Prostate gland (tissue), 2 donors: ENCODE measurements around the gene AUTS2. TPM values are rescaled to one million over a fixed set of nuclear protein-coding genes. Genes with fewer than 3 reads are reported as not detected.

Experiments
- DNase-seq: peaks from one replicate; pipeline ENCODE4 v3.0.0-alpha.2; 2019; ENCODE audit warnings: low spot score
- H3K27ac ChIP-seq, 2 donors: fragments of 200-600 bp; sonication (generic); 2 replicates each; pipeline ENCODE4 v1.5.1; 2017 to 2019
- H3K27me3 ChIP-seq: fragments of 200-600 bp; sonication (generic); replicated peaks from 2 replicates; pipeline ENCODE4 v1.5.1; 2019; ENCODE audit not compliant: insufficient read depth
- H3K36me3 ChIP-seq, 2 donors: fragments of 200-600 bp; sonication (generic); 1 replicate in 1 of 2; 2 replicates in 1 of 2; pipeline versions ENCODE4 v1.5.1 to v1.8.1; 2017 to 2019
- H3K4me1 ChIP-seq: fragments of 200-600 bp; sonication (generic); replicated peaks from 2 replicates; pipeline ENCODE4 v1.5.1; 2019
- H3K4me3 ChIP-seq, 2 donors: fragments of 200-600 bp; sonication (generic); 2 replicates each; pipeline ENCODE4 v1.5.1; 2017 to 2019
- H3K9me3 ChIP-seq: fragments of 200-600 bp; sonication (generic); 2 replicates; pipeline ENCODE4 v1.5.1; 2017
- POLR2A ChIP-seq: fragments of 450-650 bp; IDR thresholded peaks from one replicate; pipeline ENCODE4 v1.6.1; 2016; ENCODE audit warnings: antibody characterized with exemption, mild to moderate bottlenecking
- POLR2AphosphoS5 ChIP-seq: sonication (generic); formaldehyde crosslinking; IDR thresholded peaks from one replicate; pipeline ENCODE4 v1.6.1; 2017; ENCODE audit warnings: antibody characterized with exemption
- WGBS: methylation state at CpG from one replicate; pipeline ENCODE4 v1.1.5; 2018; 5-methylcytosine and 5-hydroxymethylcytosine counted together
- intact Hi-C: fragments of 100-400 bp; cut with DNase I; formaldehyde crosslinking; loops from one replicate; pipeline ENCODE4 v1.14.2; 2022
- total RNA-seq, 2 donors: library from RNA; depleted of rRNA; stranded (reverse); fragments of >200 nt; gene quantifications; one replicate each; pipeline ENCODE4 v1.1.0, GENCODE V29; 2016
- TF ChIP-seq, protein P1 (sequence below), 4 experiments: fragments of 200-600 bp in 2 of 4; fragments of 450-650 bp in 2 of 4; sonication (generic) in 2 of 4; IDR thresholded peaks; 1 replicate in 3 of 4; 2 replicates in 1 of 4; pipeline ENCODE4 v1.5.1; 2016 to 2019; ENCODE audit warnings: antibody characterized with exemption in 4 of 4, mild to moderate bottlenecking in 2 of 4, moderate library complexity in 2 of 4

Gene AUTS2
- total RNA-seq, 2 donors from 2014 or later = 25.0 to 55.2 TPM

DNA sequence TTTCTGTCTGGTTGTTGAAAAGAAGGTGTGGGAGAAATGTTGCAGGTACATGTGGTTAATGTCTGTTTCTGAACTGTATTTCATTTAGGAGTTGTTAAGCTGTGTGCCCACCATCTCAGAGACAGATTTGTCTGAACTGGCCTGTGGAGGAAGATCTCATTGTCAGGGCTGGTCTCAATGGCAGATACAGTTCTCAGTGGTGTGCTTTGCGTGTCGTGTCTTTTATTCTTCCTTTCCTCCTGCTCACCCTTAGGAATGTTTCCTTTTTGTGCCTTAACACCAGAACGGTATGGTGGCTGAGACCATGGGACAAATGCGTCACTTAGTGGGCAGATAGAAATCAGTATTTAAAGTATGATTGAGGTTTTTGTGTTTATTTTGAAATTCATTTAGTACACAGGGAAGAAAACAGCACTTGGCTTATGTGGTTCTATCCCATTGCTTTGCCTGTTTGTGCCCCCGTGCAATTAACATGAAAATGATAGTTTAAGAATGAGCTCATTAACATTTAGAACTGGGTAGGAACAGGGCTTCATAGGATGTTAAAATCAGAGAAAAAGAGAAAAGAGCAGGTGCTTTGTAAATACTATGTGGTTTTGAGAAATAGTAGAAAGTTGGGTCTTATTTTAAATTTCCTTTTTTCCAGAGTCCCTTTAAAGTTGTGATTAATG lies 112.6 kb downstream of the AUTS2 start:
- no peak overlapping the region for H3K4me3 ChIP-seq
- DNase-seq = no peak
- no peaks in the 10 kb centered on the region for H3K27me3 ChIP-seq
- no peak overlapping the region for H3K27ac ChIP-seq
- TF ChIP-seq POLR2A = no peak
- TF ChIP-seq POLR2AphosphoS5 = no peak
- intact Hi-C loops = no loop called here
- WGBS = 95% methylated on average over 5 of the region's 5 CpGs
- H3K4me1 ChIP-seq = no peaks in the 10 kb centered on the region
- no peaks in the 10 kb centered on the region for H3K36me3 ChIP-seq
- no peaks in the 10 kb centered on the region for H3K9me3 ChIP-seq

DNA sequence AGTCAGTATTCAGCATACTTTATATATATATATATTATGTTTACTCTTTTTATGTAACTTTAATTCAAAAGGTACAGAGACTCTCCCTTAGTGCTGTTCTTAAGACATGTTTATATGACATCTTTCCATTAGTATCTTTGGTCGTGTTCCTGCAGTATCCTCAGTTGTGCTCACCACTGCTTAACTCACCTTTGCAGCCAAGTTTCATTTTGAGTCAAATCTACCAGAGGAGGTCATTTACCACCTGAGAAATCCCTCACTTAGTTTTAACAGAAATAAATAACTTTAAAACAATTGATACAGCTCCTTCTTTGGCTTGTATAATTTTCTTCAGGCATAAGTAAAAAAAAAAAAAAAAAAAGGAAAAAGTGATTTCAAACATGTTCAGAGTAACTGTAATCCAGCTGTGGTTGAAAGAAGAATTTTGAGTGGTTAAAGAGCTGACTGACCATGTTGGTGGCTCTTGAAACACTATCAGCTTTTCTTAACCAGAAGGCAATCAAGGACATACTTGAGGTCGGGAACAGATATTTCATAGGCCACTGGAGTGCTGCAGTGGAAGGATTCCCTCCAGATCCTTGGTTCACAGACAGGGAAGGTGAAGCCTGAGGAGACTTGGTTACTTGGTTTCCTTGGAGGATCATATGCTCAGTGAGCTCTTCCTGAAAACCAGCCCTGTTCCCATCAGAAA lies 116.8 kb downstream of the AUTS2 start:
- Histone ChIP-seq H3K27ac (no peak overlapping the region), H3K4me3 (no peak overlapping the region), H3K4me1 (no peaks in the 10 kb centered on the region), H3K36me3 (no peaks in the 10 kb centered on the region), H3K9me3 (no peaks in the 10 kb centered on the region), H3K27me3 (no peaks in the 10 kb centered on the region)
- 82% methylated on average over 2 of the region's 2 CpGs for WGBS
- intact Hi-C loops = no loop called here
- no peak for TF ChIP-seq POLR2AphosphoS5
- no peak for TF ChIP-seq POLR2A
- TF ChIP-seq, protein P1, sequence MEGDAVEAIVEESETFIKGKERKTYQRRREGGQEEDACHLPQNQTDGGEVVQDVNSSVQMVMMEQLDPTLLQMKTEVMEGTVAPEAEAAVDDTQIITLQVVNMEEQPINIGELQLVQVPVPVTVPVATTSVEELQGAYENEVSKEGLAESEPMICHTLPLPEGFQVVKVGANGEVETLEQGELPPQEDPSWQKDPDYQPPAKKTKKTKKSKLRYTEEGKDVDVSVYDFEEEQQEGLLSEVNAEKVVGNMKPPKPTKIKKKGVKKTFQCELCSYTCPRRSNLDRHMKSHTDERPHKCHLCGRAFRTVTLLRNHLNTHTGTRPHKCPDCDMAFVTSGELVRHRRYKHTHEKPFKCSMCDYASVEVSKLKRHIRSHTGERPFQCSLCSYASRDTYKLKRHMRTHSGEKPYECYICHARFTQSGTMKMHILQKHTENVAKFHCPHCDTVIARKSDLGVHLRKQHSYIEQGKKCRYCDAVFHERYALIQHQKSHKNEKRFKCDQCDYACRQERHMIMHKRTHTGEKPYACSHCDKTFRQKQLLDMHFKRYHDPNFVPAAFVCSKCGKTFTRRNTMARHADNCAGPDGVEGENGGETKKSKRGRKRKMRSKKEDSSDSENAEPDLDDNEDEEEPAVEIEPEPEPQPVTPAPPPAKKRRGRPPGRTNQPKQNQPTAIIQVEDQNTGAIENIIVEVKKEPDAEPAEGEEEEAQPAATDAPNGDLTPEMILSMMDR (IDR thresholded peaks at IDR 0.05) = no peak
- DNase-seq = no peak

DNA sequence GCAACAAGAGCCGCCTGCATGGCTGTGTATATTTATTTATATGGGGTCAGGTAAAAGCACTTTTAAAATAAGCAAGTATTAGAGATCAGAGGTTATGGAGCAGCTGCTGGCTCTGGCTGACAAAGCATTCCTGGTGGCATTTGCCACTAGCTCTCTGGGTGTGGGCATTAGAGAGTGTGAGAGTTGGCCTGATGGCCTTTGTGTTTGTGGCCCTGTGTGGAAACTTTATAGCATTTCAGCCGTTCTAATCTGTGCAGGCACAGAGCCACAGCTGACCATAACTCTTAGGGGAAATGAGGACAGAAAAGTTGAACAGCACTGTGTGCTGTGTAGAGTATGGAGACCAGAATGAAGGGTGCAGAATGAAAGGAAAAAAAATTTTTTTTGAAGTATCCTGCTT lies 118.9 kb downstream of the AUTS2 start:
- no peak overlapping the region for H3K27ac ChIP-seq
- TF ChIP-seq POLR2A (no peak), POLR2AphosphoS5 (no peak)
- TF ChIP-seq, protein P1 (IDR thresholded peaks at IDR 0.05) = no peak
- 68% methylated on average over 2 of the region's 2 CpGs for WGBS

DNA sequence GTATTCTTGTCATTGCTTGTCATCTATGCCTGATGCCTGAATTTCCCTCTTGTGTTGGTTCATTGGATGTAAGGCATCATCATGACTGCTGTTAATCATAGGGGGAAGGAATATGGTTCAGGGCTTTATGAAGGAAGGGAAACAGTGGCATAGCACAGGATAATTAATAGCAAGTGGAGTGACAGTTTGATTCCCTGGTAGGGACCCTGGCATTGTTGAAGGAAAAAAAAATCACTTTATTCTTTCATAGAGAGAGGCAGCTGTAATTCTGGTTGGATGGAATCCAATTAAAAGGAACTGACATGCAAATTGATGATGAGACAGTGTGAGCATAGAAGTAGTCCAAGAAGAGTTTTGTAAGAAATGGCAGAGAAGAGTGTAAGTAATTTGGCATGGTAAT lies 121.4 kb downstream of the AUTS2 start:
- no peaks in the 10 kb centered on the region for H3K36me3 ChIP-seq
- H3K27me3 ChIP-seq = no peaks in the 10 kb centered on the region
- DNase-seq = no peak
- no peak for TF ChIP-seq POLR2A
- TF ChIP-seq, protein P1 (IDR thresholded peaks at IDR 0.05) = no peak
- no peak for TF ChIP-seq POLR2AphosphoS5
- no peak overlapping the region for H3K4me3 ChIP-seq
- H3K9me3 ChIP-seq = no peaks in the 10 kb centered on the region
- intact Hi-C loops = no loop called here
- H3K4me1 ChIP-seq = no peaks in the 10 kb centered on the region
- H3K27ac ChIP-seq = no peak overlapping the region

More for the DNA sequence above, 118.9 kb downstream of the AUTS2 start:
- intact Hi-C loops = no loop called here
- H3K4me1 ChIP-seq = no peaks in the 10 kb centered on the region
- H3K4me3 ChIP-seq = no peak overlapping the region
- no peaks in the 10 kb centered on the region for H3K9me3 ChIP-seq
- DNase-seq = no peak
- no peaks in the 10 kb centered on the region for H3K27me3 ChIP-seq
- no peaks in the 10 kb centered on the region for H3K36me3 ChIP-seq

DNA sequence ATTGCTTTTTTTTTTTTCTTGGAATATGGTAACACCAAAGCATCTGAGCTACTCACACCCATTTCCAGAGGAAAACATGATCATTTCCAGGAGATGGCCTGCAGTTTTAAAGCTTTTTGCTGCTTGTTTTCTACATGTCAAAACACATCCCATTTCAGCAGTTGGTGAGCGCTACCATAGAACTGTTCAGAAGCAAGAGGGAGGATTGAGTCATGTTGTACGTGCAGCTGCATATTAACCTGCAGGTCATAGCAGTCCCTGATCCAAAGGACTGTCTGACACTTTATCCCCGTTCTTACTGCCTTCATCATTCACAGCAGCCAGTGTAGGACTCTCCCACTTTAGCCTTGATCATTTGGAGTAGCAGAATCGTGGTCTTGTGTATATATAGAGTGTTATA lies 124.6 kb downstream of the AUTS2 start:
- Histone ChIP-seq H3K27me3 (no peaks in the 10 kb centered on the region), H3K27ac (no peak overlapping the region), H3K9me3 (no peaks in the 10 kb centered on the region), H3K36me3 (no peaks in the 10 kb centered on the region), H3K4me3 (no peak overlapping the region), H3K4me1 (no peaks in the 10 kb centered on the region)
- WGBS = 44% methylated on average over 4 of the region's 4 CpGs
- no peak for DNase-seq
- intact Hi-C loops = no loop called here
- TF ChIP-seq POLR2A (no peak), POLR2AphosphoS5 (no peak)
- TF ChIP-seq, protein P1 (IDR thresholded peaks at IDR 0.05) = no peak
